LNCaP clone FGC (cell line): ENCODE results near the gene CPE.

Source experiments
- DNase-seq: peaks from one replicate; pipeline ENCODE4 v3.0.0-alpha.2; 2011; ENCODE audit warnings: low read depth
- H3K4me3 ChIP-seq: 2 replicates; pipeline ENCODE4 v1.5.1; 2011; ENCODE audit warnings: mild to moderate bottlenecking, low read depth, low read length, control low read depth
- TF ChIP-seq, protein P1 (sequence below): IDR thresholded peaks from 2 replicates; pipeline ENCODE4 v1.5.1; 2012; ENCODE audit warnings: mild to moderate bottlenecking; ENCODE audit not compliant: control insufficient read depth, insufficient read depth; ENCODE audit errors: extremely low read depth

CPE gene

DNA sequence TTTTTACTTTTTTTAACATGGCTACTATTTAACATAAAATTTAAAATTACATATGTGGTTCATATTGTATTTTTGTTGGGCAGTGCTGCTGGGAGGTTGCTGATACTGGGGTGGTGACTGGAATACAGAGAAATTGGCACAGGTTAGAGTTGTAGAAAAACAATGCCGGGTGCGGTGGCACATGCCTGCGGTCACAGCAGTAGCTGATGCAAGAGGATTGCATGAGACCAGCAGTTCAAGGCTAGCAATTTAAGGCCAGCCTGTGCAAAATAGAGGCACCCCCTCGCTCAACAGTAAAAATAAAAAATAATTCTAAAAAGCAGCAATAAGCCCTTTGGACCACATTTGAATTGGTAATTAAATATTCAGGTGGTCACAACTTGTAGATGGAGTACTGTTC is 11.8 kb upstream of the CPE start:
- H3K4me3 ChIP-seq: no peak overlapping the region
- no peak for DNase-seq
- TF ChIP-seq, protein P1, sequence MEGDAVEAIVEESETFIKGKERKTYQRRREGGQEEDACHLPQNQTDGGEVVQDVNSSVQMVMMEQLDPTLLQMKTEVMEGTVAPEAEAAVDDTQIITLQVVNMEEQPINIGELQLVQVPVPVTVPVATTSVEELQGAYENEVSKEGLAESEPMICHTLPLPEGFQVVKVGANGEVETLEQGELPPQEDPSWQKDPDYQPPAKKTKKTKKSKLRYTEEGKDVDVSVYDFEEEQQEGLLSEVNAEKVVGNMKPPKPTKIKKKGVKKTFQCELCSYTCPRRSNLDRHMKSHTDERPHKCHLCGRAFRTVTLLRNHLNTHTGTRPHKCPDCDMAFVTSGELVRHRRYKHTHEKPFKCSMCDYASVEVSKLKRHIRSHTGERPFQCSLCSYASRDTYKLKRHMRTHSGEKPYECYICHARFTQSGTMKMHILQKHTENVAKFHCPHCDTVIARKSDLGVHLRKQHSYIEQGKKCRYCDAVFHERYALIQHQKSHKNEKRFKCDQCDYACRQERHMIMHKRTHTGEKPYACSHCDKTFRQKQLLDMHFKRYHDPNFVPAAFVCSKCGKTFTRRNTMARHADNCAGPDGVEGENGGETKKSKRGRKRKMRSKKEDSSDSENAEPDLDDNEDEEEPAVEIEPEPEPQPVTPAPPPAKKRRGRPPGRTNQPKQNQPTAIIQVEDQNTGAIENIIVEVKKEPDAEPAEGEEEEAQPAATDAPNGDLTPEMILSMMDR: no peak

DNA sequence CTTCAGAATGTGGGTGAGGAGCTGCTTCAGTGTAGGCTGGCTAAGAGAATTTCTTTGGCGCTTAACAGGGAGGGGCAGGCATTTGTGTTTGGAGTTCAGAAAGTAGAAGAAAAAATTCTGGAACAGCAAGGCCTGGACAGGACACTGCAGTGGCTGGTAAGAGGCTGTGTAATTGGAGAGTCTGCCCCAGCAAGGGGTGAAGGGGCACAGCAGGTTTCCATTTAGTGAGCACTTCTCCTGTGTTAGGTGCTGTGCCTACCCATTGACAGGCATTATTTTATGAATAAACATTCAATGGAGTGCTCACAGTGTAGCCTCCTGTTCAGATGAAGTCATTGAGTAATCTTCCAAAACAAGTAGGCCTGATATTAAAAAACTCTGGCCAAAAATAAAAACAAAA is 10.7 kb upstream of the CPE start:
- TF ChIP-seq, protein P1: no peak
- no peak for DNase-seq
- no peak overlapping the region for H3K4me3 ChIP-seq

DNA sequence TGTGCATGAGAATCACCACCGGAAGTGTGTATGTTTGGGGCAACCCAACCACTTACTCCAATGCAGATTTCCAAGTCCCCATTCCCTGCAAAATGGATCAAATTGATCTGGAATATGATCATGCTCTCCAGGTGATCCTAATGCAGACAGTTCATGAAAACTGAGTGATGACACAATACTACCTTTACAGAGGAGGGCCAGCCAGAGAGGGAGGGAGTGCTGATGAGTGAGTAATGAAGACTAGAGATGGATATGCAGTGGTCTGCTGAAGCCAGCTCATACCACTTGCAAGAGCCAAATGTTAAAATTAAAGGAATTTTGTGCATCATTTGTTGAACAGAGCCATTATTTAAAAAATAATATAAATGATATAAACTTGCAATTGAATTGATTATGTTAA is 10.2 kb upstream of the CPE start:
- TF ChIP-seq, protein P1: no peak
- DNase-seq: no peak
- no peak overlapping the region for H3K4me3 ChIP-seq

DNA sequence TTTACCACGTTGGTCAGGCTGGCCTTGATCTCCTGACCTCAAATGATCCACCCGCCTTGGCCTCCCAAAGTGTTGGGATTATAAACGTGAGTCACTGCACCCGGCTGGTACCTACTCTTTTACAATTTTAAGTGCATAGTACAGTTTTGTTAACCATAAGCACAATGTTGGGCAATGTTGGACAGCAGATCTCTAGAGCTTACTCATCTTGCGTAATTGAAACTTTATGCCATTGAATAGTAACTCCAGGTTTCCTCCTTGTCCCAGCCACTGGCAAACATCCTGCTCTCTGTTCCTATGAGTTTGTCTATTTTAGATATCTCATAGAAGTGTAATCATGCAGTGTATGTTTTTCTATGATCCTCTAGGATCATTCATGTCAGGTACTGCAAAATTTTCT is 9.3 kb upstream of the CPE start:
- TF ChIP-seq, protein P1: no peak
- H3K4me3 ChIP-seq: no peak overlapping the region
- DNase-seq: peak; percentile 76

DNA sequence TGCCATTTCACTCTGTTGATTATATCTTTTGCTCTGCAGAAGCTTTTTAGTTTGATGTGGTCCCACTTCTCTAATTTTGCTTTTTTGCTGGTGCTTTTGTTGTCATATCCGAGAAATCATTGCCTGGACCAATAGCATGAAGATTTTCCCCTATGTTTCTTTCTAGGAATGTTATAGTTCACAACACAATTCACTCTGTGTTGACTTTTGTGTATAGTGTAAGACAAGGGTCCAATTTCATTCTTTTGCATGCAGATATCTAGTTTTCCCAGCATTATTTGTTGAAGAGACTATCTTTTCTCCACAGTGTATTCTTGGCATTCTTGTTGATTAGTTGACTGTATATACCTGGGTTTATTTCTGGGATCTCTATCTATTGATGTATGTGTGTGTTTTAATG is 8.3 kb upstream of the CPE start:
- TF ChIP-seq, protein P1: no peak
- DNase-seq: no peak
- no peak overlapping the region for H3K4me3 ChIP-seq

DNA sequence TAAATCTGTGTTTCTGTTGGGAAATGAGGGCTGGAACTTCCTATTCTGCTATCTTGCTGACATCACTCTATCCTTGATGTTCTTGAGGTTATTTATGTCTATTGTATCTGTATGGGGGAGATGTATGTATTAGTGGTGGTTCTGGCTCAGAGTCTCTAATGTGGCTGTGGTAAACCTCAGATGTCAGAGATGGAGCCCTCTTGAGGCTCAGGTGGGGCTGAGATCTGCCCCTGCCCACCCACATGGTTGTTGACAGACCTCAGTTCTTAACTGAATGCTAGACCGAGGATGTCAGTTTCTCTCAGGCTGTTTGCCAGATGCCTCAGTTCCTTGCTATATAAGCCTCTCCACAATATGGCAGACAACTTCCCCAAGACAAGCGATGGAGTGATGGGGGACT is 3.3 kb upstream of the CPE start:
- H3K4me3 ChIP-seq: no peak overlapping the region
- DNase-seq: no peak
- TF ChIP-seq, protein P1: no peak

DNA sequence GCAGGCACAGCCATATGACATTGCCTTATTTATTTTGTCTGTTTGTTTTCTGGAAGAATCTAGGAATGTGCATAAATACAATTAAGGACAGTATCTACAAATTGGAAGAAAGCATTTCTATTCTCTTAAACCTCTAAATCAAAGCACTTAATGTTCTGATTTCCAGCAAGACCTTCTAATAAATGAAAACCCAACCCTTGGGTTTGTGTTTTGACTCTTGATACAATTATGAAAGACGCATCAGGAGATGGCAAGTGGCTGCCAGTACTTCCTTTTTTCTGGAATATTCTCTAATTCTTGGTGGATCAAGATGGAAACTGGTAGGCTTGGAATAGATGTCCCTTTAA is 437 bp upstream of the CPE start:
- H3K4me3 ChIP-seq: peak overlapping the region; percentile 54
- TF ChIP-seq, protein P1: no peak
- DNase-seq: no peak
